Measurements from ENCODE around the gene UBL5. TPM values are rescaled to one million over a fixed set of nuclear protein-coding genes. Genes with fewer than 3 reads are reported as not detected.
"Not testable (repeated sequence)": the region's sequence is repeated elsewhere in the genome, so short reads cannot be mapped to it uniquely, and the experiment has no call there.

The UBL5 gene
- total RNA-seq, 2 donors from 2014 or later = 677 to 684 TPM

- no peak overlapping the region for H3K27ac ChIP-seq
- peaks cover 0 to 15% of the 10 kb centered on the region in 2 donors for H3K4me1 ChIP-seq
- no peaks in the 10 kb centered on the region for H3K9me3 ChIP-seq
- H3K27me3 ChIP-seq = no peaks in the 10 kb centered on the region
- DNase-seq (ENCODE audit: low spot score) = no peak
- no peak for TF ChIP-seq CTCF (IDR thresholded peaks at IDR 0.05)
- H3K36me3 ChIP-seq = peaks cover 17% of the 10 kb centered on the region
- H3K4me3 ChIP-seq = peak overlapping the region; percentile 98 to 99
Measured at GRCh38 chr19:9836021-9836420, 8.3 kb downstream of the UBL5 start.

GRCh38 chr19:9838324-9838723, 10.6 kb downstream of the UBL5 start:
- H3K27ac ChIP-seq = no peak overlapping the region
- no peak for DNase-seq (ENCODE audit: low spot score)
- no peaks in the 10 kb centered on the region for H3K9me3 ChIP-seq
- peaks cover 0 to 24% of the 10 kb centered on the region in 2 donors for H3K4me1 ChIP-seq
- peaks cover 39% of the 10 kb centered on the region for H3K36me3 ChIP-seq
- H3K27me3 ChIP-seq = no peaks in the 10 kb centered on the region
- no peak overlapping the region for H3K4me3 ChIP-seq
- no peak for TF ChIP-seq CTCF (IDR thresholded peaks at IDR 0.05)

GRCh38 chr19:9839415-9839814, 11.7 kb downstream of the UBL5 start:
- Histone ChIP-seq H3K9me3 (no peaks in the 10 kb centered on the region), H3K27me3 (no peaks in the 10 kb centered on the region), H3K36me3 (peaks cover 50% of the 10 kb centered on the region), H3K4me1 (peaks cover 0 to 24% of the 10 kb centered on the region in 2 donors), H3K4me3 (no peak overlapping the region), H3K27ac (no peak overlapping the region)
- no peak for TF ChIP-seq CTCF (IDR thresholded peaks at IDR 0.05)
- DNase-seq (ENCODE audit: low spot score) = no peak

GRCh38 chr19:9842834-9843625, 15.3 kb downstream of the UBL5 start:
- peaks cover 56% of the 10 kb centered on the region for H3K36me3 ChIP-seq
- H3K9me3 ChIP-seq = no peaks in the 10 kb centered on the region
- peaks cover 0 to 18% of the 10 kb centered on the region in 2 donors for H3K4me1 ChIP-seq
- DNase-seq (ENCODE audit: low spot score) = no peak
- H3K27ac ChIP-seq = no peak overlapping the region
- H3K27me3 ChIP-seq = no peaks in the 10 kb centered on the region
- TF ChIP-seq CTCF (IDR thresholded peaks at IDR 0.05) = no peak
- no peak overlapping the region for H3K4me3 ChIP-seq

GRCh38 chr19:9843626-9844273, 16.0 kb downstream of the UBL5 start:
- H3K4me1 ChIP-seq = peaks cover 0 to 18% of the 10 kb centered on the region in 2 donors
- not testable (repeated sequence) for DNase-seq (ENCODE audit: low spot score); H3K9me3 ChIP-seq; H3K27ac ChIP-seq; H3K4me3 ChIP-seq; H3K27me3 ChIP-seq
- H3K36me3 ChIP-seq = peaks cover 63% of the 10 kb centered on the region

- Histone ChIP-seq H3K4me1 (peaks cover 0 to 18% of the 10 kb centered on the region in 2 donors), H3K36me3 (peaks cover 39% of the 10 kb centered on the region), H3K27me3 (no peaks in the 10 kb centered on the region), H3K4me3 (no peak overlapping the region), H3K9me3 (no peaks in the 10 kb centered on the region), H3K27ac (no peak overlapping the region)
- DNase-seq (ENCODE audit: low spot score) = peak; percentile 70
- TF ChIP-seq CTCF (IDR thresholded peaks at IDR 0.05) = peak in 1 of 2 donors; percentile 38
Measured at GRCh38 chr19:9847087-9847671, 19.5 kb downstream of the UBL5 start.

Measured in right atrium auricular region (tissue), 2 donors.